IPS-11a (cell line): ENCODE measurements around the gene RNF175.

Source experiments
- H3K4me3 ChIP-seq: one replicate; pipeline ENCODE4 v1.5.1; 2013; ENCODE audit warnings: low read depth, low read length, control low read depth

The RNF175 gene

DNA sequence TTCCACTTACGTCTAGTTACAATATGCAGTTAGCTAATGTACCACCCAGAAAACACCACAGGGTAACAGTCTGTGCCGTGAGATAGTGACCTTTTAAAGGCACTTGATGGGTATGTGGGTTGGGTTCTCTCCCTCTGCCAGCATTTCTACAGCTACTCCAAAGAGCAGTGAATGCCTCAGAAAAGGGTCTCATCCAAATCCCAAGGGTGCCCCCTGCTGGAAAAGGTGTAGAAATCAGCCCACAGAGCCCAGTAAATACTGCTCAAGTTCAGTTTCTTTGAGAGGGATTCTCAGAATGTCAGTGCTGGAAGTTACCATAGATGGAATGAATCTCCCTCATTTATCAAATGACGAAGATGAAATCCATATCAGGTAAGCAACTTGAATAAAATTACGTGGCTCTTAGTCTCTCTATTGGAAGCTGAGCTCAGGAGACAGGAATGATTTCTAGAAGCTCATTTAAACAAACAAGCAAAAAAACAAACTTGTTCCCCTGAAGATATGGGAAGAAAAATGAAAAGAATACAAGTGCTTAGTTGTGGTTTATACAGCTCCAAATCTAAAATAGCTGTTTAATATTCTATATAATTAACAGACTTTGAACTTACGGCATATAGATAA, 9.5 kb downstream of the RNF175 start:
- no peak overlapping the region for H3K4me3 ChIP-seq

DNA sequence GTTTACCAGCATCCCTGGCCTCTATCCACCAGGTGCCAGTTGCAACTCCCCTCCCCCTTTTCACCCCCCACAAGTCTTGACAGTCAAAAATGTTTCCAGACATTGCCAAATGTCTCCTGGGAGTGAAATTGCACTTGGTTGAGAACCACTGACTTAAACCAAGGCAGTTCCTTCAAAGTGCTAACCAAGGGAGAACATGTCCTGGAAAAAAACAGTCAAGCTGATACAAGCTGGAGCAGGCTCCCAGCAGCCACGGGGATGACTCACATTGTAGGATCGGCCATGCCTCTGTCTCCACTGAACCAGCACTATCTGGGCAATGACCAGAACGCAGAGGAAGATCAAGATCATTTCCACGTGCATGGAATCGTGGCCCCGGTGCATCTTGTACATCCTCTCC, 11.4 kb downstream of the RNF175 start:
- no peak overlapping the region for H3K4me3 ChIP-seq

DNA sequence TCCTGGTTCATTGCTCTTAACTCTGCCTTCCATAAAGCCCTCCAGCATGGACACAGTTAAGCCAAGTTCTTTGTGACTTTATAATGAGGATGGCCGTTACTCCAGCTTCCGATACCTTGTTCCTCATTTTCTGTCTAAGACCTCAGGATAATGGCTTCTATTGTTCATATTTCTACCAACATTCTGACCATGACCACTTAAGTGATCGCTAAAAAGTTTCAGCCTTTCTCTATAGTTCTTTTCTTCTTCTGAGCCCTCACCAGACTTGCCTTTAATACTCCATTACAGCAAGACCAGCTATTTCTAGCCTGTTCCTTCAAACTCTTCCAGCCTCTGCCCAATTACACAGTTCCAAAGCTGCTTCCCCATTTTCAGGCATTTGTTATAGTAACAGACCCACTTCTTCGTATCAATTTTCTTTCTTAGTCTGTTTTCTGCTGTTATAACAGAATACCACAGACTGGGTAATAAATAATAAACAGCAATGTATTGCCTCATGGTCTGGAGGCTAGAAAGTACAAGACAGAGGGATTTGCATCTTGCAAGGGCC, 12.3 kb downstream of the RNF175 start:
- H3K4me3 ChIP-seq = no peak overlapping the region

DNA sequence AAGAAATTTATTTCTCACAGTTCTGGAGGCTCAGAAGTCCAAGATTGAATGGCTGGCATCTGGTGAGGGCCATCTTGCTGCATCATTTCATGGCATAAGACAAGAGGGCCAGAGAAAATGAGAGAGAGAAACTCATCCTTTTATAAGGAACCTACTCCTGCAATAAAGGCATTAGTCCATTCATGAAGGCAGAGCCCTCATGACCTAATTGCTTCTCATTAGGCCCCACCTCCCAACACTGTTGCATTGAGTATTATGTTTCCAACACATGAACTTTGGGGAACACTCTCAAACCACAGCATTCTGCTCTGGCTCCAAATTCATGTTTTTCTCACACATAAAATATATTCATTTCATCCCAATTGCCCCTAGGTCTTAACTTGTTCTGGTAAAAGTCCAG, 14.2 kb downstream of the RNF175 start:
- H3K4me3 ChIP-seq = no peak overlapping the region

GRCh38 chr4:153741541-153741940, 18.3 kb downstream of the RNF175 start:
- no peak overlapping the region for H3K4me3 ChIP-seq

DNA sequence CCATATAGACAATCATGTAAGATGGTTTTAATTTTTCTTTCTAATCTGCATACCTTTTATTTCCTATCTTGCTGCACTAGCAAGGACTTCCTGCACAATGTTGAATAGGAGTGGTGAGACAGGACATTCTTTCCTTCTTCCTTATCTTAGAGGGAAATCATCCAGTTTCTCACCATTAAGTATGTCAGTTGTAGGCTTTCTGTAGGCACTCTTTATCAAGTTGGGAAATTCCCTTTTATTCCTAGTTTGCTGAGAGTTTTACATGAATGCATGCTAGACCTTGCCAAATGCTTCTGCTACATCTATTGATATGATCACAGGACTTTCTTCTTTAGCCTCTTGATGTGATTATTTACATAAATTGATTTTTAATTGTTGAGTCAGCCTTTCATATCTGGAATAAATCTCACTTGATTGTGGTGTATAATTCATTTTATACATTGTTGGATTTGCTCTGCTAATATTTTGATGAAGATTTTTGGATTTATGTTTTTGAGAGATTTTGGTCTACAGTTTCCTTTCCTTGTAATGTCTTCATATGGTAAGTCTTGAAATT, 23.8 kb downstream of the RNF175 start:
- no peak overlapping the region for H3K4me3 ChIP-seq

- H3K4me3 ChIP-seq = no peak overlapping the region
Measured at GRCh38 chr4:153733751-153734448, 25.9 kb downstream of the RNF175 start.

- H3K4me3 ChIP-seq = no peak overlapping the region
Measured at GRCh38 chr4:153731239-153731638, 28.6 kb downstream of the RNF175 start.

DNA sequence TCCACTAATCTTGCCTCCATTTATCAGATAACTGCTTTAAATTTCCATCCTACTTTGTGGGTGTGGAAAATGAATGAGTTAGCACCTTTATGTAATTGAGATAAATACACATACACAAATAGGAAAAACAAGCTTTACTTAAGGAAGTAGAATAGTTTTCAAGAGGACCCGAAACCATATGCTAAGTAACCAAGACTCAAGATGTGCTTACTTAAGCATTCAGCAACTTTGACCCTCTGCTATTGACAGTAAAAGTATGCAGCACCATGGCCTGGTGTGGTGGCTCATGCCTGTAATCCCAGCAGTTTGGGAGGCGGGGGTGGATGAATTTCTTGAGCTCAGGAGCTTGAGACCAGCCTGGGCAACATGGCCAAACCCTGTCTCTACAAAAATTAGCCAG, 29.9 kb downstream of the RNF175 start:
- H3K4me3 ChIP-seq = no peak overlapping the region

- H3K4me3 ChIP-seq = no peak overlapping the region
Measured at GRCh38 chr4:153728660-153729059, 31.2 kb downstream of the RNF175 start.

DNA sequence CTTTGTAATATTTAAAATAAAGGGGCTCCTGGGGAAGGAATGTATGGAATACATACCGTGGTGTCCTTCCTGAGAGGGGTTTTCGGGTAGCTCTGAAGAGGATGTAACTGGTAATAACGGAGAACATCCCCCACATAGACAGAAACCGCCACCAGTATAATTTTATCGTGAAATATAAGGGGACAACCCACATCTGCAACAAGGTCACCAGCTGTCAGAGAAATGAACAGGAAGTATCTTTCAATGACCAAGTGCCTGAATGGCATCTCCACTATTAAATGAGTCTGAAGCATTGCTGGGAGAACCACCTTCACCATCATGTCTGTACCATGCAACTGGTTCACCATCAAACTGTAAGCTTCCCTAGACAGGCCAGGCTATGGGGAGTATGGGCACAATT, 31.7 kb downstream of the RNF175 start:
- H3K4me3 ChIP-seq = no peak overlapping the region

DNA sequence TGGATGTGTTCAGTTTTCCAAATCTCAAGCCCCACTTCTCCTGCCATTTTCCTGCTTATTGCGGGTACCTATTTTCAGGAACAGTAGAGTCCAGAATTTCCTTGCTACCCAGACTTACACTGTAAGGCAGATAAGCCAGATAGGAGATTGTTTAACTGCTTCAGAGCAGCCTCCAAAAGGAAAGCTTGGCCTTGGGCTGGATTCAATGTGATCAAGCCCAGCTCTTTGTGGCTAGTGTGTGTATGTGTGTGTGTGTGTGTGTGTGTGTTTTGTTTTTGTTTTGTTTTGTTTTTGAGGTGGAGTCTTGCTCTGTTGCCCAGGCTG, 34.0 kb downstream of the RNF175 start:
- no peak overlapping the region for H3K4me3 ChIP-seq

DNA sequence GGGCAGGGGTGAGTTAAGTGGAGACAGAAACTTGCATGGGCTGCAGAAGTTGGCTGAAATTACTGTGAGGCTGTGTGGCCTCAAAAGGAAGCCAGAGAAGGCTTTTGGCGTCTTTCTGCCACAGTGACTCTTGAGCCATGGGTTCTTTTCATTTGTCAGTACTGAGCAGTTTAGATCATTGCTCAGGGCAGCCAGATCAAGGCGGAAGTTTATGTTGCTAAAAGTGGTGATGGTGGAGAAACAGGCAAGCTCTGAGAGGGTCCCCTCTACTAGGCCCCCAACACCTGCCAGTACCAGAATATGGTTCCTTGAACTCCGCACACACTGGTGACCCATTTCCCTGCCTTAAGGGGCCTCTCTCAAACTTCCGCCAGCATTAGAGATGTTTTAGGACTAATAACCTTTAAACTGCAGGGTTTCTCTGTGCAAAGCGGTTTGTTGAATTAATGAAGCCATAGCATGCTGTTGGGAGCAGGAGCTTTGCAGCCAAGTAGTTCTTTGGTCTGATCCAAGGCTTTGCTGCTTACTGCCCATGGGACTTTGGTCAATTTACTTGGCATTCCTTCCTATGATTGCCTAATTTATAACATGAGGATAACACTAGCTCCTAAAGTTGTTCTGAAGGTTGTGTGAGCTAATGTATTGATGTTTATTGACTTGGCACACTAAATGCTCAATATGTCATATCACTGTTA, 34.5 kb downstream of the RNF175 start:
- H3K4me3 ChIP-seq = no peak overlapping the region

GRCh38 chr4:153724606-153725005, 35.2 kb downstream of the RNF175 start:
- H3K4me3 ChIP-seq = no peak overlapping the region

GRCh38 chr4:153722036-153722435, 37.8 kb downstream of the RNF175 start:
- H3K4me3 ChIP-seq = no peak overlapping the region

- no peak overlapping the region for H3K4me3 ChIP-seq
Measured at GRCh38 chr4:153713866-153714646, 45.8 kb downstream of the RNF175 start.

DNA sequence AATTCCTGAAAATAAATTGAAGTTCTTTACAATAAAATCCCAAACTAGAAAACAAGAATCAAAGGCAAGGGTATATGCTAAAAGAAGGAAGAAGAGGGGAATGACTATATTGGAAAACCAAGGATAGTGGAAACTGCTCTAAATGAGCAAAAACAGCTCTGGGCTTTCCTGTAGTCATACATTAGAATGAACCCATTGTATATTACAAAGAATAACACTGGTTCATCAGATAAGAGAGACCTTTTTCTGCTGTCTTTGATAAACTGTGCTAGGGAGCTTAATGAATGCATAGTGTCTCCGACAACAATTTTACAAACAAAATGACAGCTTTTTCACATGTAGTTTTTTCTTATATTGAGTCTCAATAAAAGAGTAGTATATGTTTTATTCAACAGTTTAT, 49.1 kb downstream of the RNF175 start:
- H3K4me3 ChIP-seq = no peak overlapping the region

DNA sequence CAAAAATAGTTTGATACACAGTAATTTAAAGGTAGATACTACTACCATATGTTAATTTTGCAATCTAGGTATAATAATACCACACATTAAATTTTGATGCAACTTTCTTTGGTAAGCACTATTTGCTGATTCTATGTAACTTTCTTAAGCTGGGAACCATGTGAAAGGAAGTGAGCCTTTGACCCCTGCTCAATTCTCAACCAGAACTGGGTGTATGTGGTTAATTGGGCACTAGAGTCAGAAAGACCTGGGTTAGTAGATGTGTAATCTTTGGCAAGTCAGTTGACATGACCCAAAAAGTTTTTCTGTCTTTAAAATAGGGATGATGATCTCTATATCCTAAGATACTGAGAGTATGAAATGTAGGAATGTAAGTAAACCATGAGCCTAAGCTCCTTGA, 53.3 kb downstream of the RNF175 start:
- H3K4me3 ChIP-seq = no peak overlapping the region

- no peak overlapping the region for H3K4me3 ChIP-seq
Measured at GRCh38 chr4:153705743-153706468, 53.9 kb downstream of the RNF175 start.

DNA sequence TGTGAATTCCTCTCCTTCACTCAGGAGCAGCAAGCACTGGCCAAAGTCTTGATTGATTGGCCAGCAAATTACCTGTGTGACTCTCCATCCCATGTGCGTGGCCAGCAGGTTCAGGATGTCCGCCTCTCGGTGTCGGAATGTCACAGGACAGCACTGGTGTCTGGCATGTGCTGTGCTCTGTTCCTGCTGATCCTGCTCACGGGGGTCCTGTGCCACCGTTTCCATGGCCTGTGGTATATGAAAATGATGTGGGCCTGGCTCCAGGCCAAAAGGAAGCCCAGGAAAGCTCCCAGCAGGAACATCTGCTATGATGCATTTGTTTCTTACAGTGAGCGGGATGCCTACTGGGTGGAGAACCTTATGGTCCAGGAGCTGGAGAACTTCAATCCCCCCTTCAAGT, 55.3 kb downstream of the RNF175 start:
- H3K4me3 ChIP-seq = no peak overlapping the region
